Measurements from ENCODE around the gene ITGA3.

Gene ITGA3

DNA sequence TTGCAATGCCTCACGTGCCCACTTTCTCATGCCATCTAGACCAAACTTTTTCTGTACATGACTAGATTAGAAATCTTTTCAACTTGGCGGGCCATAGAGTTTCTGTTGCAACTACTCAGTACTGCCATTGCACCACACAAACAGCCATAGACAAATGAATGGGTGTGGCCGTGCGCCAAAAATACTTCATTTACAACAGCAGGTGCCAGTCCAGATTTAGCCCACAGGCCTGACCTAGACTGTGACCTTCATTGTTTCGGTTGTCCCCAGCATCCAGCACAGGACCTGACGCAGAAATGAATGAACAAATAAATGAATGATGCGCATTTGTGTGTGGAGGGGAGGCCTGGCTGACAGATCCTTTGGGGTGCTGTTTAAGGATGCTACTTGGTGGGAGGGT is 24.9 kb downstream of the ITGA3 start:
- no peak overlapping the region for H3K4me3 ChIP-seq (ENCODE audit: low read depth in 1 of 2, low read length in 2 of 2)
- no peaks in the 10 kb centered on the region for H3K36me3 ChIP-seq (ENCODE audit: insufficient read depth, low read length)
- no peak overlapping the region for H3K4me2 ChIP-seq (ENCODE audit: insufficient read depth, low read length)
- no peaks in the 10 kb centered on the region for H3K4me1 ChIP-seq (ENCODE audit: insufficient read depth, low read length)
- H3K79me2 ChIP-seq (ENCODE audit: insufficient read depth, low read length) = no peaks in the 10 kb centered on the region
- ATAC-seq (ENCODE audit: insufficient read depth, low read depth) (no peak), DNase-seq (no peak)
- no peaks in the 10 kb centered on the region for H4K20me1 ChIP-seq (ENCODE audit: insufficient read depth, low read length)
- H2AFZ ChIP-seq (ENCODE audit: low read depth, low read length) = no peak overlapping the region
- H3K9ac ChIP-seq (ENCODE audit: low read depth, low read length) = no peak overlapping the region
- no peaks in the 10 kb centered on the region for H3K27me3 ChIP-seq (ENCODE audit: insufficient read depth, low read length, poor library complexity)
- TF ChIP-seq CTCF (IDR thresholded peaks at IDR 0.05; ENCODE audit: borderline replicate concordance, extremely low read depth, low read length, poor library complexity, severe bottlenecking) = no peak
- no peak for TF ChIP-seq EZH2 (IDR thresholded peaks at IDR 0.05; ENCODE audit: borderline replicate concordance, low read depth, low read length, severe bottlenecking)
- H3K27ac ChIP-seq (ENCODE audit: low read length) = no peak overlapping the region
- H3K9me3 ChIP-seq (ENCODE audit: insufficient read depth, low read length, severe bottlenecking) = no peaks in the 10 kb centered on the region

DNA sequence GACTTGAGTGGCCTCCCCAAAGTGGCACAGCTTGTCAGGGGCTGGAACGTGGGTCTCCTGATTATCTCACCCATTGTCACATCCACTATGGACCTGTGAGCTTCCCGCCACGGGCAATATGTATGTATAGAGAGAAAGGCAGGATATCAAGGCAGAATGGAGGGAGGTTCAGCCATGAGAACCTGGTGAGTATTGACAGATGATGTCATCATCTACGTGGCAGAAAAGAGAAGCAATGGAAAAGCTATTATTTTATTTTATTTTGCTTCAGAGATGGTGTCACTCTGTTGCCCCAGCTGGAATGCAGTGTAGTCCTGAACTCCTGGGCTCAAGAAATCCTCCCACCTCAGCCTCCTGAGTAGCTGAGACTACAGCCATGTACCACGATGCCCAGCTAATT is 25.8 kb downstream of the ITGA3 start:
- Histone ChIP-seq H3K36me3 (ENCODE audit: insufficient read depth, low read length) (no peaks in the 10 kb centered on the region), H3K4me1 (ENCODE audit: insufficient read depth, low read length) (no peaks in the 10 kb centered on the region), H2AFZ (ENCODE audit: low read depth, low read length) (no peak overlapping the region), H3K4me2 (ENCODE audit: insufficient read depth, low read length) (no peak overlapping the region), H3K9me3 (ENCODE audit: insufficient read depth, low read length, severe bottlenecking) (no peaks in the 10 kb centered on the region), H3K9ac (ENCODE audit: low read depth, low read length) (no peak overlapping the region), H4K20me1 (ENCODE audit: insufficient read depth, low read length) (no peaks in the 10 kb centered on the region), H3K27ac (ENCODE audit: low read length) (no peak overlapping the region), H3K27me3 (ENCODE audit: insufficient read depth, low read length, poor library complexity) (no peaks in the 10 kb centered on the region), H3K79me2 (ENCODE audit: insufficient read depth, low read length) (no peaks in the 10 kb centered on the region), H3K4me3 (ENCODE audit: low read depth in 1 of 2, low read length in 2 of 2) (no peak overlapping the region)
- ATAC-seq (ENCODE audit: insufficient read depth, low read depth) (no peak), DNase-seq (no peak)
- TF ChIP-seq CTCF (IDR thresholded peaks at IDR 0.05; ENCODE audit: borderline replicate concordance, extremely low read depth, low read length, poor library complexity, severe bottlenecking) = no peak
- no peak for TF ChIP-seq EZH2 (IDR thresholded peaks at IDR 0.05; ENCODE audit: borderline replicate concordance, low read depth, low read length, severe bottlenecking)

DNA sequence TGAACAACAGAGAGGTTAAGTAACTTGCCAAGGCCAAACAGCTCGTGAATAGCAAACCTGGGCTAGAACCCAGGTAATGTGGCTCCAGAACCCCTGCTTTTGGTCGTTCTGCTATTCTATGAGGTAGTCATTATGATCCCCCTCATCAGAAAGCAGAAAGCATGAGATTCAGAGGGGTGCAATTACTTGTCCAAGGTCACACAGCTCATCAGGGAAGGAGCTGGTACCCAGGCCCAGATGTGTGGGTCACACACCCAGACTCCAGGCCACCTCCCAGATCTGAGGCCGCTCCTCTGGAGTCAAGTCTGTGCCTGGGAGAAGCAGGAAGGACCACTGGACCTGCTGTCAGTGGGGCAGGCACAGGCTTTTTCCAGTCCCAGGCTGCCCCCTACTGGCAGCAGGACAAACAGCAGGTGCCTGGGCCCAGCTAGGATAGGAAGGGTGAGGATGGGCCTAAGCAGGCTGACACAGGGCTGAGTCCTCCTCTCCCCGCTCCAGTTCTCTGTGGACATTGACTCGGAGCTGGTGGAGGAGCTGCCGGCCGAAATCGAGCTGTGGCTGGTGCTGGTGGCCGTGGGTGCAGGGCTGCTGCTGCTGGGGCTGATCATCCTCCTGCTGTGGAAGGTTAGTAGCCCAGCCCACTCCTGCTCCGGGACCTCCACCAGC is 31.5 kb downstream of the ITGA3 start:
- peak; percentile 72 for DNase-seq

More for the DNA sequence above, 31.5 kb downstream of the ITGA3 start:
- H3K27me3 ChIP-seq (ENCODE audit: insufficient read depth, low read length, poor library complexity) = no peaks in the 10 kb centered on the region
- no peak overlapping the region for H2AFZ ChIP-seq (ENCODE audit: low read depth, low read length)
- no peak overlapping the region for H3K27ac ChIP-seq (ENCODE audit: low read length)
- H3K36me3 ChIP-seq (ENCODE audit: insufficient read depth, low read length) = no peaks in the 10 kb centered on the region
- no peak overlapping the region for H3K4me3 ChIP-seq (ENCODE audit: low read depth in 1 of 2, low read length in 2 of 2)
- H3K9me3 ChIP-seq (ENCODE audit: insufficient read depth, low read length, severe bottlenecking) = no peaks in the 10 kb centered on the region
- H3K9ac ChIP-seq (ENCODE audit: low read depth, low read length) = no peak overlapping the region
- H3K4me2 ChIP-seq (ENCODE audit: insufficient read depth, low read length) = no peak overlapping the region
- H4K20me1 ChIP-seq (ENCODE audit: insufficient read depth, low read length) = peaks cover 2% of the 10 kb centered on the region; the same call in 1 of the 2 replicates
- peak; percentile 93 for ATAC-seq (ENCODE audit: insufficient read depth, low read depth)
- no peaks in the 10 kb centered on the region for H3K4me1 ChIP-seq (ENCODE audit: insufficient read depth, low read length)
- TF ChIP-seq EZH2 (IDR thresholded peaks at IDR 0.05; ENCODE audit: borderline replicate concordance, low read depth, low read length, severe bottlenecking) = no peak
- peak; percentile 98 for TF ChIP-seq CTCF (IDR thresholded peaks at IDR 0.05; ENCODE audit: borderline replicate concordance, extremely low read depth, low read length, poor library complexity, severe bottlenecking)
- H3K79me2 ChIP-seq (ENCODE audit: insufficient read depth, low read length) = no peaks in the 10 kb centered on the region

Measured in DND-41 (cell line).